Measurements from ENCODE around the gene KLF13. TPM values are rescaled to one million over a fixed set of nuclear protein-coding genes. Genes with fewer than 3 reads are reported as not detected.

KLF13 gene
- total RNA-seq, 2 donors from 2014 or later, result 25.7 to 38.4 TPM

DNA sequence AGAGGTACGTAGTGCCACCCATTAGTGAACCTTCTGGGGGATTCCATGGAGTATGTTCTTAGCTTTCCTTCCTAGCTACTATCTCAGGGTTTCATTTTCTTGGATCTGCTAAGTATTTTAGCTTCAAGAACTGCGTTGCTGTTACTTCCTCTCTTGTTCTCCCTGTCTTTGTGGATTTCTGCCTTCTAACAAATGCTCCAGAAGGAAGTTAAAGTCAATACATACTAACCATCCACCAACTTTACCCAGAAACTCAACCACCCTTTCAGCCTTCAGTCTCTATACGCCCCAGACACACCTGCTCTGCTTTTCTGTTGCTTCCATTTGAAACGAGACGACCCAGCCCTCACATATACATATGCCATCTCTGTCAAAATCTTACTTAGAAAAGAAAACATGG is 2.4 kb upstream of the KLF13 start:
- 69 to 74% methylated on average over 5 of the region's 5 CpGs for WGBS, 2 donors
- no peak for ATAC-seq
- H3K27me3 ChIP-seq, result no peaks in the 10 kb centered on the region
- no peak overlapping the region for H3K4me3 ChIP-seq
- DNase-seq, result no peak
- H3K27ac ChIP-seq, result no peak overlapping the region
- peaks cover 14% of the 10 kb centered on the region for H3K4me1 ChIP-seq
- TF ChIP-seq, protein P1, sequence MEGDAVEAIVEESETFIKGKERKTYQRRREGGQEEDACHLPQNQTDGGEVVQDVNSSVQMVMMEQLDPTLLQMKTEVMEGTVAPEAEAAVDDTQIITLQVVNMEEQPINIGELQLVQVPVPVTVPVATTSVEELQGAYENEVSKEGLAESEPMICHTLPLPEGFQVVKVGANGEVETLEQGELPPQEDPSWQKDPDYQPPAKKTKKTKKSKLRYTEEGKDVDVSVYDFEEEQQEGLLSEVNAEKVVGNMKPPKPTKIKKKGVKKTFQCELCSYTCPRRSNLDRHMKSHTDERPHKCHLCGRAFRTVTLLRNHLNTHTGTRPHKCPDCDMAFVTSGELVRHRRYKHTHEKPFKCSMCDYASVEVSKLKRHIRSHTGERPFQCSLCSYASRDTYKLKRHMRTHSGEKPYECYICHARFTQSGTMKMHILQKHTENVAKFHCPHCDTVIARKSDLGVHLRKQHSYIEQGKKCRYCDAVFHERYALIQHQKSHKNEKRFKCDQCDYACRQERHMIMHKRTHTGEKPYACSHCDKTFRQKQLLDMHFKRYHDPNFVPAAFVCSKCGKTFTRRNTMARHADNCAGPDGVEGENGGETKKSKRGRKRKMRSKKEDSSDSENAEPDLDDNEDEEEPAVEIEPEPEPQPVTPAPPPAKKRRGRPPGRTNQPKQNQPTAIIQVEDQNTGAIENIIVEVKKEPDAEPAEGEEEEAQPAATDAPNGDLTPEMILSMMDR (IDR thresholded peaks at IDR 0.05), result no peak
- TF ChIP-seq POLR2A (IDR thresholded peaks at IDR 0.05), result no peak
- no peaks in the 10 kb centered on the region for H3K9me3 ChIP-seq
- intact Hi-C loops (cut with DNase I), result no loop called here
- H3K36me3 ChIP-seq (replicated peaks in 1 of 2; ENCODE audit: insufficient read depth in 1 of 2, low read depth in 2 of 2), result no peaks in the 10 kb centered on the region

DNA sequence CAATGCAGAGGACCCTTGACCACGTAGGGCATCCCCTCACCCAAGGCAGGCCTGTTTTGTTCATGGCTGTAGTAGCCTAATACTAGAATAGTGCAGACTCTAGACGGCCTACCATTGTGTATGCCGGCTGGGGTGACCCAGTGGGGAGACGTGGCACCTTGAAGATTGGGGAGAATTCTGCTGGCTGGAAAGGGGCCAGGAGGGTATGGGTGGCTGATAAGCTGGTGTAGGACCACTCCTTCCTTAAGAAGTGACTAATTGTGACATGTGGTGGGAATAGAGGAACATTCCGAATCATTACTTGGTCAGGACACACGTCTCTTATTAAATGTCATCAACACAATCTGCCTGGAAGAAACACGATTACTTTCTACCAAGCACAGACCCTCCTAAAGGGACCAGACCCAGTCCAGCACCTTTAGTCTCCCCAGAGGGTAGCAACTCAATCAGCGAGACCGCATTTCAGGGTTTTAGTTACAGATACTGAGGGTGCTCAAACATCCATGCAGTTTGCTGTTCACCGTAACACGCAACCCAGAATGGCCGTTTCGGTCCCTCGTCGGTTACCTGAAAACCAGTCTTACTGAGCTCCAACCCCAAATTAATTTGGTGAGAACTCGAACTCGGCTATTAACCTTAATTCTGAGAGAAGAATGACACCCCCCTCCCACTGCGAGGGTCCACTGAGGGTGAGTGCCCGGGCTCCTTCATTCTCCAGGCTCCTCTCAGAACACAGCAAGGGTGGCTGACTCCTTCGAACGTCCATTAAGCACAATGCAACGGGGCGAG is 1.6 kb upstream of the KLF13 start:
- Histone ChIP-seq H3K36me3 (replicated peaks in 1 of 2; ENCODE audit: insufficient read depth in 1 of 2, low read depth in 2 of 2) (no peaks in the 10 kb centered on the region), H3K27ac (peak overlapping the region; percentile 98 to 100 (median 99)), H3K4me3 (peak overlapping the region; percentile 51 to 86), H3K9me3 (no peaks in the 10 kb centered on the region), H3K27me3 (no peaks in the 10 kb centered on the region), H3K4me1 (peaks cover 22% of the 10 kb centered on the region)
- TF ChIP-seq, protein P1 (IDR thresholded peaks at IDR 0.05), result no peak
- no peak for TF ChIP-seq POLR2A (IDR thresholded peaks at IDR 0.05)
- WGBS, 2 donors, result 56 to 59% methylated on average over 23 of the region's 23 CpGs
- DNase-seq, result no peak
- intact Hi-C loops (cut with DNase I), result no loop called here
- no peak for ATAC-seq

DNA sequence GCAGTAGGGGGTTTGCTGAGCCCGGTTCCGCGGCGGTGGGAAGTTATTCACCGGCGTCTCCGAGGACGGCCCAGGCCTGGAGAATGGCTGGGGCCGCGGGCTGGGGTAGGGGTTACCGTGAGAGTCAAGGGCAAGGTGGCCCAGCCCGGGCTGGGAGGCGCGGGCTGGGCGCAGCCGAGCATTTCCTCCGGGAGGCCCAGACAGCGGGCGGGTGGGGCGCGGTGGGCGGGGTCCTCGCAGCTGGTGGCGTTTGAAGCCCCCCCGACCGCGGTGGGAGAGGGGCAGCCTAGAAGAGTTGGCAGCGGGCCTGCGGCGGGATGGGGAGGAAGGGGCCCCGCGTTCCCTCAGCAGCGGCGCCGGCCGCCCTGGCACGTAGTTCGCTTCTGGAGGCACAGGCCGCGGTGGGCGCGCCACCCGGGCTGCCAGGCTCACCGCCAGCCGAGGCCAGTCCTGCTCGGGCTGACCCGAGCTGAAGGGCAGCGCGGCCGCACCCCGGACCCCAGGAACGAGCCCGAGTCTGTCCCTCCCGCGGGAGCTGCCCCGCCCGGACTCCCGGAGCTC is 960 bp upstream of the KLF13 start:
- TF ChIP-seq, protein P1 (IDR thresholded peaks at IDR 0.05), result no peak
- peak in 2 of 3 donors; percentile 33 to 68 for TF ChIP-seq POLR2A (IDR thresholded peaks at IDR 0.05)
- ATAC-seq (no peak), DNase-seq (peak; percentile 65 to 73 (median 68))
- Histone ChIP-seq H3K4me3 (peak overlapping the region; percentile 51 to 86), H3K9me3 (no peaks in the 10 kb centered on the region), H3K27me3 (no peaks in the 10 kb centered on the region), H3K4me1 (peaks cover 29% of the 10 kb centered on the region), H3K27ac (peak overlapping the region; percentile 98 to 100 (median 99)), H3K36me3 (replicated peaks in 1 of 2; ENCODE audit: insufficient read depth in 1 of 2, low read depth in 2 of 2) (no peaks in the 10 kb centered on the region)
- WGBS, 2 donors, result 0 to 3% methylated on average over 6 to 50 of the region's 58 CpGs
- intact Hi-C loops (cut with DNase I), result no loop called here

DNA sequence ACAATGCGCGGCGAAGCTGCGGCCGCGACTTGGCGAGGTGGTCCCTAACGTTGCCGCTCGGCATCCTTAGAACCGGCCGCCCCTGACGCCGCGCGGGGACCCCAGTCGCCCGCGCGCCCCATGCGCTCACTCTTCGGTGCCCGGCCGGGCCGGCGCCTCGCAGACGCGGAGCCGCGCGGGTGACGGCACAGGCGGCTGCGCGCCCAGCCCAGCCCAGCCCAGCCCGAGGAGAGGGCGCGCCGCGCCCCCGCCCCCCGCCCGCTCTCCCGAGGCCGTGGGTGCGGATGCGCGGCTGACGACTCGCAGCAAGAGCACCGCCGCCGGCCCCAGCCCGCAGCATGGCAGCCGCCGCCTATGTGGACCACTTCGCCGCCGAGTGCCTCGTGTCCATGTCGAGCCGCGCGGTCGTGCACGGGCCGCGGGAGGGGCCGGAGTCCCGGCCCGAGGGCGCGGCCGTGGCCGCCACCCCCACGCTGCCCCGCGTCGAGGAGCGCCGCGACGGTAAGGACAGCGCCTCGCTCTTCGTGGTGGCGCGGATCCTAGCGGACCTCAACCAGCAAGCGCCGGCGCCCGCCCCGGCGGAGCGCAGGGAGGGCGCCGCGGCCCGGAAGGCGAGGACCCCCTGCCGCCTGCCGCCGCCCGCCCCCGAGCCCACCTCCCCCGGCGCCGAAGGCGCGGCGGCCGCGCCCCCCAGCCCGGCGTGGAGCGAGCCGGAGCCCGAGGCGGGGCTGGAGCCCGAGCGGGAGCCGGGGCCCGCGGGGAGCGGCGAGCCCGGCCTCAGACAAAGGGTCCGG is 437 bp downstream of the KLF13 start:
- Histone ChIP-seq H3K9me3 (no peaks in the 10 kb centered on the region), H3K27ac (peak overlapping the region; percentile 98 to 100 (median 99)), H3K36me3 (replicated peaks in 1 of 2; ENCODE audit: insufficient read depth in 1 of 2, low read depth in 2 of 2) (no peaks in the 10 kb centered on the region), H3K4me3 (peak overlapping the region; percentile 23 to 33), H3K4me1 (peaks cover 43% of the 10 kb centered on the region), H3K27me3 (no peaks in the 10 kb centered on the region)
- DNase-seq, result peak; percentile 73 to 75 (median 74)
- peak; percentile 52 for ATAC-seq
- peak in 1 of 3 donors; percentile 69 for TF ChIP-seq POLR2A (IDR thresholded peaks at IDR 0.05)
- TF ChIP-seq, protein P1 (IDR thresholded peaks at IDR 0.05), result no peak
- intact Hi-C loops (cut with DNase I), result no loop called here
- 1% methylated on average over 114 of the region's 130 CpGs; no CpG with 5 or more reads in 1 of the 2 donors for WGBS, 2 donors

Measured in body of pancreas (tissue), 4 donors.